ENCODE data around the gene AFP.

Gene AFP

DNA sequence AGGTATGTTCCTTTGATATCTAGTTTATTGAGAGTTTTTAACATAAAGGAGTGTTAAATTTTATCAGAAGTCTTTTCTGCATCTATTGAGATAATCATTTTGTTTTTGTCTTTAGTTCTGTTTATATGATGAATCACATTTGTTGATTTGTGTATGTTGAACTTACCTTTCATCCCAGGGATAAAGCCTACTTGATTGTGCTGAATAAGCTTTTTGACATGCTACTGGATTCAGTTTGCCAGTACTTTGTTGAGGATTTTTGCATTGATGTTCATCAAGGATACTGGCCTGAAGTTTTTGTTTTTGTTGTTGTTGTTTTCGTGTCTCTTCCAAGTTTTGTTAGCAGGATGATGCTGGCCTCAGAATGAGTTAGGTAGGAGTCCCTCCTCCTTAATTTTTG is 34.7 kb downstream of the AFP start:
- DNase-seq = no peak

DNA sequence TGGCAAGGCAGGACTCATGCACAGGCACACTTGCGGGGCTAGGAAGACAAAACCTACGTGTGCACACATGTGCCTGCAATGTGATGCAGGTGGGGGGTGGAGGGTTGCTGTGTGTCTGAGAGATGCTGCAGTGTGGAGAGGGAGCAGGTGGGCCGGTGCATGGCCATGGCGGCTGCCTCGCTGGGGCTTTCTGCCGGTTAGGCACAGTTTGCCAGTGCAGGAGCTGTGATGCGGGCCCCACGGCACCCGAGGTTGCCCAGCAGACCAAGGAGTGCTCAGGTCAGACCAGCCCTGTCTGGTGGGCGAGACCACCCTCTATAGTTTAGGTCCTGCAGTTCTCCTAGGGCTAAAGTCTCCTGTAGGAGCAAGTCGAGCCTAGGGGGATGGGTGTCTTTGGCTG is 41.2 kb downstream of the AFP start:
- DNase-seq = peak in 1 of 4 experiments; percentile 0

DNA sequence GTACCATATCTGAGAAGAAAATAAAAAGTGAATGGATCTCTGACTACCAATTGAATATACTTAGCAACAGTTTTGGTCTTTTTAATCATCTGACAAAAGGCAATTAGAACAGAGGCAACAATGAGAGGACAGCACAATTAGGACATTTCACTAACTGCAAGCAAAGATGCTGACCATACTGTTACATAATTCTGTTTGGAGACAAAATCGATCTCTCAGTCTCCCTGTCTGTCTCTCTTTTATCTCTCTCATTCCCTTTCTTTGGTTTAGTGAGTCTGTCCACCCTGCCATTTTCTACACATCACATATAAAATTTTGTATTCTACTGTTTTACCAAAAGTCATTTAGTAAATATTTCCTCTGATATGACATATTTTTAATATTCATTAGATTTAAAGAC is 43.3 kb downstream of the AFP start:
- no peak for DNase-seq

DNA sequence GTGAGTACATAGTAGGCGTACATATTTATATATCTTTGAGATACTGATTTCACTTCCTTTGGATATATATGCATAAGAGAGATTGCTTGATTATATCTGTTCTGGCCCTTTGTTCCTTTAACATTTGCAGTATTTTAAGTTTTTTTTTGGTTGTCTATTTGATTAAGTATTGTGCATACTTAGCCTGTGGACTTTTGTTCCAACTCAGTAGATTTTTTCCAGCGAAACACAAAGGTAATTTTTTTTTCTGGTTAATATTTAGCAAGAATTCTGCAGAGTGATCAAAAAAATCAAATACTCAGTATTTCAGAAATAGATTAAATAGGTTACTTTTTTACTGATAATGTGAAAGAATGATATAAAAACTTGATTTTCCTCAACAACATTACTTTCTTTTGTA is 45.3 kb downstream of the AFP start, which contains the start of gene AFM:
Gene AFM, plus strand, starts transcription at position 388 of the 400 bp plus-strand sequence. CDS start 31 bp downstream, outside the sequence.
- no peak for DNase-seq

DNA sequence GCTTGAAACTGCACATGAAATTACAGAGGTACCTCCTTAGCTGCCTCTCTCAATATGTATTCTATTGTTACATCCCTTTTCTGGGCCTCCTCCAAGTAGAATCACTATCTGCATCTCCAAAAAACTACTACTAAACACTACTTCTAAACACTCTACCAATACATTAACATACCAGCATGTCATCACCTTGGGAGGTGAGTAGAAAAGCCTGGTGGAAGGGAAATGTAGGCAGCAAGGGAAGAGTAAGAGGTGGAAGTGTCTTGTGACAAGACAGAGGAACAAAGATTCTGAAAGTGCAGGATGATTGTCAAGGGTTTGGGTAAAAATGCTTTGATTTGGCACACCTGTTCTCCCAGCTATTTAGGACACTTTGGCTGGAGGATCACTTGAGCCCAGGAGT is 49.1 kb downstream of the AFP start:
- DNase-seq = no peak

DNA sequence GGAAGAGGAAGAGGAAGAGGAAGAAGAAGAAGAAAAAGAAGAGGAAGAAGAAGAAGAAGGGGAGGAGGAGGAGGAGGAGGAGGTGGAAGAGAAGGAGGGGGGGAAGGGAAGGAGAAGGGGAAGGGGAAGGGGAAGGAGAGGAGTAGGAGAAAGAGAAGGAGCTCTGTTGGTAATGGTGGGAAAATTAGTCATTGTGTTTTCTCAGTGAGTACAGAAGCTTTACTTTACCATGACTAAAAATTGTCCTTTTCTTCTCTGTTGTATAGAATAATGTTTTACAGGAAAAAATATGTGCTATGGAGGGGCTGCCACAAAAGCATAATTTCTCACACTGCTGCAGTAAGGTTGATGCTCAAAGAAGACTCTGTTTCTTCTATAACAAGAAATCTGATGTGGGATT is 49.6 kb downstream of the AFP start:
- DNase-seq = no peak

DNA sequence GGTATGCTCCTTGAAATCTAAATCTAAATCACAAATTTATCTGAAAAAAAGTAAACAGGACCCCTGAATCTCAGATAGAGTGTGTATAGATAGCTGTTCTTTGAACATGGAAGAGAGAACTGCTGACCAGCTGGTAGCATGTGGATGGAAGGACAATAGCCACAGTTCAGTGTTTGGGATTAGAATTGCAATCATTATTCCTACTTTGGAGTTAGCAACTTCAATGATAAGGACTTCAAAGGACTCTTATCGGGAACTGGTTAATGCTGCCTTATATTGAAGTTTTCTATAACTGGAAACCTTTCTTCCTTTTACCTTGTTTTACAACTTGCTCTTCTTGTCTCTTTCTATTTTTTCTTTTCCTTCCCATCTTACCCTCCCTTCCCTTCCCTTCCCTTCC is 50.5 kb downstream of the AFP start:
- DNase-seq = no peak

DNA sequence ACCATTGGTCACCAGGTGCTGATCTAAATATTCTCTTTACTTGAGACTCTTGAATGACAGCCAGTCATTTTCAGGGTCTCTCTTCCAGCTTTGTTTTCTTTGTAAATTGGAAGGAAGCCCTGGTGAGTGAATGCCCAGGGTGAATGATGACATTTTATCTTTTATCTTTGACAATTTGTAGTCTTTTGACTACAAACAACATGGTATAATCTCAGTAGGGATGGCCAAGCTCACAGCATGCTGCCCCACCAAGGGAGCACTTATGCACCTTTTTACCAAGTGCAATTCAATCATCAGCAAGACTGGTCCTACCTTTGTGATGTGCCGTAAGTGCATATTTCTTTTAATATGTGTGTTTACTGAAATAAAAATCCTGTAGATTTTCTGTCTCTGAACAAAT is 51.2 kb downstream of the AFP start:
- no peak for DNase-seq

DNA sequence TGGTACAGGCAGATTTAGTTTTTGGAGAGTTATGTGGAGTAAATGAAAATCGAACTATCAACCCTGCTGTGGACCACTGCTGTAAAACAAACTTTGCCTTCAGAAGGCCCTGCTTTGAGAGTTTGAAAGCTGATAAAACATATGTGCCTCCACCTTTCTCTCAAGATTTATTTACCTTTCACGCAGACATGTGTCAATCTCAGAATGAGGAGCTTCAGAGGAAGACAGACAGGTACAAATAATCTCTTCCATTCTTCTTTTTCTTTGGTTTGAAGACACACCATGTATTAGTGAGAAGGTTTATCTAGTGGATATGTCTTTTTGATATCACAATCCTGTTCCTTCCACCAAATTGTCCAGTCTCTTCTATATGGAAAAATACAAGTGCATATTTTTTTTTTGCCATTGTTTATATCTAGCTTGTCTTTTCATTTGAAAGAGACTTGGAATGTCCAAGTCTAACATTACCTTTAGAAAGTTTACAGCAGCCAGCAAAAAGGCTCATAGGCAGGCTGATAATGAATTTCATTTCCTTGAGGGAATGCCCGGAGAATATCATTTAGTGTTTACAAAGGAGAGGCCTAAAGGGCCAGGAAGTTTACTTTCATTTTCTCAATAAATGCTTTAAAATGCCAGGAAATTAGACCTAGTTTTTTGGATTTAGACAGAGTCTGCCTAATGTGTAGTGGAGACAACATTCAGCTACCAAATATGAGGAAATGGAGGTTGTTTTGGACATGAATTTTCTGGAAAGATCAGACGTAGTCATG is 64.2 kb downstream of the AFP start:
- no peak for DNase-seq

DNA sequence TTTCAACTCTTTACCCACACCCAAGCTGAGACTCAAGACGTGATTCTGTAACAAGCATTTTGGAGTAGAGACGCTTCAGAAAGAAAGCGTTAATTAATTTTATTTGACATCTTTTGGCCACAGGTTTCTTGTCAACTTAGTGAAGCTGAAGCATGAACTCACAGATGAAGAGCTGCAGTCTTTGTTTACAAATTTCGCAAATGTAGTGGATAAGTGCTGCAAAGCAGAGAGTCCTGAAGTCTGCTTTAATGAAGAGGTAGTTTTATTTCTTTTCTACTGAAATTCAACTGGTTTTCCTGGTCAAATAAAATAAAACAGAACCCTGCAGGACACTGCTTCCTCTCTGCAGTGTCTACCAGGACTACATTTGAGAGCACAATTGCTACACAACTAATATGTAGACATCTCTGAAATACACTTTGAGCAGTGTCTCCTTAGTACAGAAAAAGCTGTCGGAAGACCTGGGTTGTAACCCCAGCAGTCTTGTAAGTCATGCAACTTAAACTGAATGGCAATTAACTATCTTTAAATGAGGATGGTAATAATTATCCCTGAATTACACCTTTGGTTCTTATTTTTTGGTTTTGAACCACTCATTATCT is 65.7 kb downstream of the AFP start:
- DNase-seq = no peak

DNA sequence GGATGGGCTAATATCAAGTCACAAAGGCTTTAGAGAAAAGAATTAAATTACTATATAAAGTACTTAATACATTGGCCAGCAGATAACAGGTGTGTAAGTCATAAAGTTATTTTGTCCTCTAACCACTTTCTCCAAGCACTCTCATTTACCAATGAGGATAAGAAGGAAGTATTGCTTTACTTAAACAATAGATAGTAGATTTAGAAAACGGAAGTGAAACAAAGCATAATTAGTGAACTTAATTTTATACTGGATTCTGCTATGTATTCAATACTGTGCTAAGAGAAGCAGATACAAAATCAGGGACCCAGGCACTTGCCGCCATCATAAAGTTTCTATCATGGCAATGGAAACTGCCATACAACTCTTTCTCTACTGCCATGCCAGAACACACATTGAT is 69.5 kb downstream of the AFP start:
- no peak for DNase-seq
